Renal cortical epithelial cell (primary cell): ENCODE results near the gene TBC1D22A. TPM values are rescaled to one million over a fixed set of nuclear protein-coding genes. Genes with fewer than 3 reads are reported as not detected.

Source experiments
- DNase-seq: peaks from one replicate; pipeline ENCODE4 v3.0.0-alpha.2; 2011; ENCODE audit warnings: low read depth
- total RNA-seq: library from RNA; depleted of rRNA; stranded (reverse); fragments of >200 nt; gene quantifications from 2 replicates; pipeline ENCODE4 v1.2.3, GENCODE V29; 2014

Gene TBC1D22A
- total RNA-seq, 1 donor from 2014 or later, result 20.0 TPM

- no peak for DNase-seq
Measured at GRCh38 chr22:46858181-46858771, 95.8 kb downstream of the TBC1D22A start.

GRCh38 chr22:46860562-46860961 is 98.1 kb downstream of the TBC1D22A start:
- no peak for DNase-seq

- DNase-seq, result no peak
Measured at GRCh38 chr22:46861468-46862367, 99.3 kb downstream of the TBC1D22A start.

- DNase-seq, result no peak
Measured at GRCh38 chr22:46862418-46863324, 100.2 kb downstream of the TBC1D22A start.

- no peak for DNase-seq
Measured at GRCh38 chr22:46863794-46864193, 101.3 kb downstream of the TBC1D22A start.

- DNase-seq, result no peak
Measured at GRCh38 chr22:46864314-46865051, 102.0 kb downstream of the TBC1D22A start.

- no peak for DNase-seq
Measured at GRCh38 chr22:46865052-46865434, 102.6 kb downstream of the TBC1D22A start.

- DNase-seq, result no peak
Measured at GRCh38 chr22:46865642-46866041, 103.2 kb downstream of the TBC1D22A start.

- no peak for DNase-seq
Measured at GRCh38 chr22:46866591-46866990, 104.1 kb downstream of the TBC1D22A start.

- no peak for DNase-seq
Measured at GRCh38 chr22:46867106-46867505, 104.7 kb downstream of the TBC1D22A start.

- no peak for DNase-seq
Measured at GRCh38 chr22:46869329-46869728, 106.9 kb downstream of the TBC1D22A start.

- no peak for DNase-seq
Measured at GRCh38 chr22:46869831-46870441, 107.5 kb downstream of the TBC1D22A start.

- DNase-seq, result no peak
Measured at GRCh38 chr22:46871826-46872225, 109.4 kb downstream of the TBC1D22A start.

GRCh38 chr22:46875089-46875488 is 112.6 kb downstream of the TBC1D22A start:
- no peak for DNase-seq

- DNase-seq, result no peak
Measured at GRCh38 chr22:46876357-46876934, 114.0 kb downstream of the TBC1D22A start.

- DNase-seq, result no peak
Measured at GRCh38 chr22:46878191-46878948, 115.9 kb downstream of the TBC1D22A start.

GRCh38 chr22:46879083-46879482 is 116.6 kb downstream of the TBC1D22A start:
- no peak for DNase-seq

- DNase-seq, result peak; percentile 58
Measured at GRCh38 chr22:46881373-46882118, 119.1 kb downstream of the TBC1D22A start.
